CD14-positive monocyte (primary cell): ENCODE data around the gene LNX2. TPM values are rescaled to one million over a fixed set of nuclear protein-coding genes. Genes with fewer than 3 reads are reported as not detected.
A peak's percentile ranks its signal among the peaks of the same experiment; 100 is the strongest.

Source experiments
- DNase-seq, 3 donors: peaks; one replicate each; pipeline ENCODE4 v3.0.0-alpha.2; 2011 to 2022
- H2AFZ ChIP-seq: 2 replicates; pipeline ENCODE4 v1.6.0; 2012; ENCODE audit warnings: mild to moderate bottlenecking, low read depth, low read length, inconsistent platforms; ENCODE audit not compliant: insufficient read depth, poor library complexity, severe bottlenecking
- H3K27ac ChIP-seq, 2 donors: 1 replicate in 1 of 2; 2 replicates in 1 of 2; pipeline ENCODE4 v1.5.1; 2012 to 2013; ENCODE audit warnings: low read length in 2 of 2, control low read depth in 1 of 2, inconsistent platforms in 1 of 2, low read depth in 1 of 2, mild to moderate bottlenecking in 1 of 2
- H3K27me3 ChIP-seq, 2 donors: one replicate each; pipeline versions ENCODE4 v1.6.0 to v1.6.1; 2011 to 2013; ENCODE audit warnings: low read length in 2 of 2; ENCODE audit not compliant: control insufficient read depth in 2 of 2, insufficient read depth in 2 of 2
- H3K36me3 ChIP-seq, 2 donors: replicated peaks in 1 of 2; 1 replicate in 1 of 2; 2 replicates in 1 of 2; pipeline versions ENCODE4 v1.5.1 to v1.6.1; 2012 to 2013; ENCODE audit warnings: low read length in 2 of 2, control low read depth in 1 of 2, inconsistent platforms in 1 of 2, mild to moderate bottlenecking in 1 of 2; ENCODE audit not compliant: insufficient read depth in 2 of 2, control insufficient read depth in 1 of 2
- H3K4me1 ChIP-seq, 2 donors: 1 replicate in 1 of 2; 2 replicates in 1 of 2; pipeline versions ENCODE4 v1.5.1 to v1.6.1; 2012 to 2013; ENCODE audit warnings: low read length in 2 of 2, control low read depth in 1 of 2, inconsistent platforms in 1 of 2, mild to moderate bottlenecking in 1 of 2, moderate library complexity in 1 of 2; ENCODE audit not compliant: insufficient read depth in 2 of 2, control insufficient read depth in 1 of 2
- H3K4me2 ChIP-seq: replicated peaks from 2 replicates; pipeline ENCODE3; 2012; ENCODE audit warnings: low read length, moderate library complexity, mild to moderate bottlenecking; ENCODE audit not compliant: poor library complexity, severe bottlenecking; ENCODE audit errors: extremely low read depth
- H3K4me3 ChIP-seq, 3 experiments: fragments of 200-600 bp in 1 of 3; sonication (generic) in 1 of 3; replicated peaks in 1 of 3; 1 replicate in 2 of 3; 2 replicates in 1 of 3; pipeline ENCODE4 v1.5.1; 2011 to 2013; ENCODE audit warnings: low read length in 3 of 3, mild to moderate bottlenecking in 3 of 3, control low read depth in 2 of 3, low read depth in 2 of 3, inconsistent platforms in 1 of 3, moderate library complexity in 1 of 3
- H3K79me2 ChIP-seq: 2 replicates; pipeline ENCODE4 v1.6.0; 2012; ENCODE audit warnings: mild to moderate bottlenecking, control low read depth, inconsistent platforms, low read length, moderate library complexity; ENCODE audit not compliant: insufficient read depth
- H3K9ac ChIP-seq: 2 replicates; pipeline ENCODE4 v1.6.0; 2017; ENCODE audit warnings: low read length, mild to moderate bottlenecking; ENCODE audit not compliant: insufficient read depth, poor library complexity, severe bottlenecking
- H3K9me3 ChIP-seq, 2 donors: replicated peaks in 1 of 2; 1 replicate in 1 of 2; 2 replicates in 1 of 2; pipeline versions ENCODE4 v1.5.1 to v1.6.1; 2012 to 2013; ENCODE audit warnings: low read length in 2 of 2, control low read depth in 1 of 2; ENCODE audit not compliant: control insufficient read depth in 1 of 2, insufficient read depth in 1 of 2
- H4K20me1 ChIP-seq: 2 replicates; pipeline ENCODE4 v1.6.0; 2012; ENCODE audit warnings: mild to moderate bottlenecking, low read length, control low read depth, moderate library complexity; ENCODE audit not compliant: insufficient read depth
- H3K27ac Mint-ChIP-seq, 7 donors: one replicate each; pipeline ENCODE4 v1.8.0; 2020; ENCODE audit warnings: mild to moderate bottlenecking in 7 of 7, mixed read lengths in 7 of 7, moderate library complexity in 6 of 7, inconsistent platforms in 2 of 7
- H3K27me3 Mint-ChIP-seq, 3 donors: one replicate each; pipeline ENCODE4 v1.8.0; 2021 to 2022; ENCODE audit warnings: low read depth in 3 of 3, mild to moderate bottlenecking in 3 of 3, mixed read lengths in 3 of 3, moderate library complexity in 3 of 3, inconsistent platforms in 1 of 3
- H3K36me3 Mint-ChIP-seq, 2 donors: one replicate each; pipeline ENCODE4 v1.8.0; 2020; ENCODE audit warnings: mixed read lengths in 2 of 2, inconsistent platforms in 1 of 2, mild to moderate bottlenecking in 1 of 2
- H3K4me1 Mint-ChIP-seq: one replicate; pipeline ENCODE4 v1.8.0; 2020; ENCODE audit warnings: mild to moderate bottlenecking, mixed read lengths
- H3K4me3 Mint-ChIP-seq, 2 donors: one replicate each; pipeline ENCODE4 v1.8.0; 2020; ENCODE audit warnings: mild to moderate bottlenecking in 2 of 2, mixed read lengths in 2 of 2, moderate library complexity in 1 of 2
- H3K9me3 Mint-ChIP-seq, 7 donors: one replicate each; pipeline ENCODE4 v1.8.0; 2020 to 2022; ENCODE audit warnings: mixed read lengths in 7 of 7, mild to moderate bottlenecking in 6 of 7, moderate library complexity in 6 of 7, inconsistent platforms in 2 of 7
- WGBS: methylation state at CpG from one replicate; pipeline ENCODE4 v1.1.5; 2013; ENCODE audit warnings: missing lambda C conversion rate; ENCODE audit not compliant: insufficient coverage; 5-methylcytosine and 5-hydroxymethylcytosine counted together
- intact Hi-C, 2 donors: fragments of 100-400 bp; cut with micrococcal nuclease; formaldehyde crosslinking; loops; one replicate each; pipeline versions ENCODE4 v1.15.0 to v1.15.1; 2023
- polyA plus RNA-seq, 3 donors: library from polyadenylated mRNA; depleted of rRNA in 1 of 3; unstranded in 2 of 3; stranded (reverse) in 1 of 3; fragments of 300-500 nt in 2 of 3; fragments of >200 nt in 1 of 3; fragmentation: Illumina TruSeq in 2 of 3; gene quantifications; 1 replicate in 2 of 3; 2 replicates in 1 of 3; pipeline ENCODE4 v1.2.3, GENCODE V29; 2012 to 2021
- TF ChIP-seq, protein P1 (sequence below): fragments of 200-600 bp; IDR thresholded peaks from one replicate; pipeline ENCODE4 v1.8.0; 2022; ENCODE audit warnings: antibody characterized with exemption, mild to moderate bottlenecking

LNX2 gene
- polyA plus RNA-seq, 3 donors, result 0.89 to 2.3 (median 1.5) TPM

DNA sequence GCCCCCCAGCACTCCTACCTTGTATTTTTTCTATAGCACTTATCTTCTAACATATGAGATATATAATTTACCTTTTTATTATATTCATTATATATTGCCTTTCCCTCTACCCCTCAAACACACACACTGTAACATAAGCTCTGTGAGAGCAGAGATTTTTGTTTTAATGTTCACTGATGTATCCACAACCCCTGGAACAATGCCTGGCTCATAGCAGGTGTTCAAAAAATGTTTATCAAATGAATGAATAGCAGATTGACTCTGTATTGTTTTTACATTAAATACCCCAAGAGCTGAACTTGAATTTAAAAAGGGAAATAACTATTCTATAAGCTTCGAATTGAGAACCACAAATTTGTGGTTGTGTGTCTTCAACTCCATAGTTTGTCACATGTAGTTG is 12.3 kb upstream of the LNX2 start:
- Histone ChIP-seq H3K4me3 (no peak overlapping the region), H3K27ac (no peak overlapping the region), H3K4me2 (no peak overlapping the region), H3K27me3 (no peaks in the 10 kb centered on the region), H2AFZ (no peak overlapping the region), H3K9ac (no peak overlapping the region), H4K20me1 (peaks cover 93% of the 10 kb centered on the region), H3K9me3 (no peaks in the 10 kb centered on the region), H3K79me2 (peaks cover 93% of the 10 kb centered on the region), H3K36me3 (peaks cover 10 to 46% of the 10 kb centered on the region in 2 donors), H3K4me1 (peaks cover 0 to 6% of the 10 kb centered on the region in 2 donors)
- peak overlapping the region in 2 of 7 donors; percentile 4 to 68 for H3K27ac Mint-ChIP-seq
- TF ChIP-seq, protein P1, sequence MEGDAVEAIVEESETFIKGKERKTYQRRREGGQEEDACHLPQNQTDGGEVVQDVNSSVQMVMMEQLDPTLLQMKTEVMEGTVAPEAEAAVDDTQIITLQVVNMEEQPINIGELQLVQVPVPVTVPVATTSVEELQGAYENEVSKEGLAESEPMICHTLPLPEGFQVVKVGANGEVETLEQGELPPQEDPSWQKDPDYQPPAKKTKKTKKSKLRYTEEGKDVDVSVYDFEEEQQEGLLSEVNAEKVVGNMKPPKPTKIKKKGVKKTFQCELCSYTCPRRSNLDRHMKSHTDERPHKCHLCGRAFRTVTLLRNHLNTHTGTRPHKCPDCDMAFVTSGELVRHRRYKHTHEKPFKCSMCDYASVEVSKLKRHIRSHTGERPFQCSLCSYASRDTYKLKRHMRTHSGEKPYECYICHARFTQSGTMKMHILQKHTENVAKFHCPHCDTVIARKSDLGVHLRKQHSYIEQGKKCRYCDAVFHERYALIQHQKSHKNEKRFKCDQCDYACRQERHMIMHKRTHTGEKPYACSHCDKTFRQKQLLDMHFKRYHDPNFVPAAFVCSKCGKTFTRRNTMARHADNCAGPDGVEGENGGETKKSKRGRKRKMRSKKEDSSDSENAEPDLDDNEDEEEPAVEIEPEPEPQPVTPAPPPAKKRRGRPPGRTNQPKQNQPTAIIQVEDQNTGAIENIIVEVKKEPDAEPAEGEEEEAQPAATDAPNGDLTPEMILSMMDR, result no peak
- no peak for DNase-seq
- H3K36me3 Mint-ChIP-seq, result peaks cover 16 to 49% of the 10 kb centered on the region in 2 donors
- peaks cover 14% of the 10 kb centered on the region for H3K4me1 Mint-ChIP-seq
- intact Hi-C loops, result no loop called here
- WGBS, result no CpG with 5 or more reads among the region's 1 CpG
- H3K4me3 Mint-ChIP-seq, result no peak overlapping the region
- no peaks in the 10 kb centered on the region for H3K9me3 Mint-ChIP-seq
- no peaks in the 10 kb centered on the region for H3K27me3 Mint-ChIP-seq

DNA sequence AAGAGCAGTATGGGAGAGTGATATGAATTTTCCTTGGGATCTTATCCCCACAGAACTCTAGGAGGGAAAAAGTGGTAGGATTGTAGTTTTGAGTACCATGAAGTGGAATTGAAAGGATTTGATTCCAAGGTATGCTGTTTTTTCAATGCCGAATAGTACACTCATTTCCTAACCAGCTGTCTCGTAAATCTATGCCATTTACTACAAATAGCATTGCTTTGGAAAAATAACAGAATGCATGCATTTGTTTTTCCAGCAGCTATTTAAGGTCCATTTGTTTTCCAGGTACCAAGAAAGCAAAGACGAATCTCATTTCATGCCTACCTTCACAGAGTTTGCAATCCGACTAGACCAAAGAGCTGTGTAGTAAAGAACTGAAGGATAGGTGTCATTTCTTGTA is 11.9 kb upstream of the LNX2 start:
- Mint-ChIP-seq H3K36me3 (peaks cover 21 to 51% of the 10 kb centered on the region in 2 donors), H3K27ac (peak overlapping the region in 1 of 7 donors; percentile 37)
- no CpG with 5 or more reads among the region's 4 CpGs for WGBS

More for the DNA sequence above, 11.9 kb upstream of the LNX2 start:
- H3K9me3 Mint-ChIP-seq, result no peaks in the 10 kb centered on the region
- Histone ChIP-seq H3K4me3 (no peak overlapping the region), H4K20me1 (peaks cover 93% of the 10 kb centered on the region), H2AFZ (no peak overlapping the region), H3K36me3 (peaks cover 10 to 49% of the 10 kb centered on the region in 2 donors), H3K4me2 (no peak overlapping the region), H3K27ac (peak overlapping the region in 1 of 2 donors; percentile 58), H3K9ac (no peak overlapping the region), H3K4me1 (peaks cover 0 to 6% of the 10 kb centered on the region in 2 donors), H3K9me3 (no peaks in the 10 kb centered on the region), H3K27me3 (no peaks in the 10 kb centered on the region), H3K79me2 (peaks cover 93% of the 10 kb centered on the region)
- peaks cover 15% of the 10 kb centered on the region for H3K4me1 Mint-ChIP-seq
- intact Hi-C loops, result no loop called here
- TF ChIP-seq, protein P1, result no peak
- no peaks in the 10 kb centered on the region for H3K27me3 Mint-ChIP-seq
- H3K4me3 Mint-ChIP-seq, result no peak overlapping the region
- no peak for DNase-seq
